Neural progenitor cell (in vitro differentiated cells): Measurements from ENCODE around the gene CD8B. TPM values are rescaled to one million over a fixed set of nuclear protein-coding genes. Genes with fewer than 3 reads are reported as not detected.

Experiments
- DNase-seq: peaks from one replicate; pipeline ENCODE4 v3.0.0-alpha.2; 2016; ENCODE audit warnings: low spot score
- H2AFZ ChIP-seq: fragments of 200-600 bp; sonication (generic); replicated peaks from 2 replicates; pipeline ENCODE4 v1.6.1; 2016; ENCODE audit warnings: antibody characterized with exemption
- H3F3A ChIP-seq: fragments of 200-600 bp; sonication (generic); 2 replicates; pipeline ENCODE4 v1.6.1; 2016; ENCODE audit warnings: antibody characterized with exemption, low read depth
- H3K27ac ChIP-seq: fragments of 200-600 bp; sonication (generic); 2 replicates; pipeline ENCODE4 v1.5.1; 2016; ENCODE audit warnings: mild to moderate bottlenecking
- H3K27me3 ChIP-seq: fragments of 200-600 bp; sonication (generic); 2 replicates; pipeline ENCODE4 v1.6.1; 2016; ENCODE audit warnings: mild to moderate bottlenecking, moderate library complexity
- H3K36me3 ChIP-seq: fragments of 200-600 bp; sonication (generic); 2 replicates; pipeline ENCODE4 v1.5.1; 2016
- H3K4me1 ChIP-seq: fragments of 200-600 bp; sonication (generic); 2 replicates; pipeline ENCODE4 v1.6.1; 2016; ENCODE audit warnings: mixed run types
- H3K4me2 ChIP-seq: fragments of 200-600 bp; sonication (generic); 2 replicates; pipeline ENCODE4 v1.6.1; 2016
- H3K4me3 ChIP-seq: fragments of 200-600 bp; sonication (generic); 2 replicates; pipeline ENCODE4 v1.5.1; 2016
- H3K79me2 ChIP-seq: fragments of 200-600 bp; sonication (generic); 2 replicates; pipeline ENCODE4 v1.6.1; 2016; ENCODE audit warnings: low read depth
- H3K9ac ChIP-seq: fragments of 200-600 bp; sonication (generic); 2 replicates; pipeline ENCODE4 v1.6.1; 2016
- H3K9me3 ChIP-seq: fragments of 200-600 bp; sonication (generic); 2 replicates; pipeline ENCODE4 v1.5.1; 2016; ENCODE audit warnings: low read depth
- H4K20me1 ChIP-seq: fragments of 200-600 bp; sonication (generic); 2 replicates; pipeline ENCODE4 v1.6.1; 2016; ENCODE audit warnings: low read depth
- H3K27ac Mint-ChIP-seq: 3 replicates; pipeline ENCODE4 v1.8.0; 2021; ENCODE audit warnings: mixed read lengths
- H3K27me3 Mint-ChIP-seq: 2 replicates; pipeline ENCODE4 v1.8.0; 2022; ENCODE audit warnings: low read depth, mild to moderate bottlenecking, inconsistent platforms, moderate library complexity, mixed read lengths; ENCODE audit not compliant: insufficient read depth
- H3K36me3 Mint-ChIP-seq: 3 replicates; pipeline ENCODE4 v1.8.0; 2021; ENCODE audit warnings: mixed read lengths
- H3K4me1 Mint-ChIP-seq: 3 replicates; pipeline ENCODE4 v1.8.0; 2021; ENCODE audit warnings: mixed read lengths
- H3K4me3 Mint-ChIP-seq: 3 replicates; pipeline ENCODE4 v1.8.0; 2021; ENCODE audit warnings: mild to moderate bottlenecking, moderate library complexity, mixed read lengths
- H3K9me3 Mint-ChIP-seq: 3 replicates; pipeline ENCODE4 v1.8.0; 2020; ENCODE audit warnings: mixed read lengths
- EZH2 ChIP-seq: fragments of 200-600 bp; sonication (generic); IDR thresholded peaks from 2 replicates; pipeline ENCODE4 v1.6.1; 2017; ENCODE audit warnings: antibody characterized with exemption, mild to moderate bottlenecking, moderate library complexity
- EZH2phosphoT487 ChIP-seq: fragments of 200-600 bp; sonication (generic); IDR thresholded peaks from 2 replicates; pipeline ENCODE4 v1.6.1; 2017; ENCODE audit warnings: antibody characterized with exemption
- total RNA-seq: library from RNA; depleted of rRNA; stranded (reverse); fragments of >200 nt; gene quantifications from 2 replicates; pipeline ENCODE4 v1.2.3, GENCODE V29; 2015; ENCODE audit warnings: low replicate concordance
- TF ChIP-seq, protein P1 (sequence below): fragments of 200-600 bp; sonication (generic); IDR thresholded peaks from 2 replicates; pipeline ENCODE4 v1.5.1; 2017; ENCODE audit warnings: antibody characterized with exemption, mild to moderate bottlenecking

The CD8B gene
- total RNA-seq, 1 donor from 2014 or later: not detected

DNA sequence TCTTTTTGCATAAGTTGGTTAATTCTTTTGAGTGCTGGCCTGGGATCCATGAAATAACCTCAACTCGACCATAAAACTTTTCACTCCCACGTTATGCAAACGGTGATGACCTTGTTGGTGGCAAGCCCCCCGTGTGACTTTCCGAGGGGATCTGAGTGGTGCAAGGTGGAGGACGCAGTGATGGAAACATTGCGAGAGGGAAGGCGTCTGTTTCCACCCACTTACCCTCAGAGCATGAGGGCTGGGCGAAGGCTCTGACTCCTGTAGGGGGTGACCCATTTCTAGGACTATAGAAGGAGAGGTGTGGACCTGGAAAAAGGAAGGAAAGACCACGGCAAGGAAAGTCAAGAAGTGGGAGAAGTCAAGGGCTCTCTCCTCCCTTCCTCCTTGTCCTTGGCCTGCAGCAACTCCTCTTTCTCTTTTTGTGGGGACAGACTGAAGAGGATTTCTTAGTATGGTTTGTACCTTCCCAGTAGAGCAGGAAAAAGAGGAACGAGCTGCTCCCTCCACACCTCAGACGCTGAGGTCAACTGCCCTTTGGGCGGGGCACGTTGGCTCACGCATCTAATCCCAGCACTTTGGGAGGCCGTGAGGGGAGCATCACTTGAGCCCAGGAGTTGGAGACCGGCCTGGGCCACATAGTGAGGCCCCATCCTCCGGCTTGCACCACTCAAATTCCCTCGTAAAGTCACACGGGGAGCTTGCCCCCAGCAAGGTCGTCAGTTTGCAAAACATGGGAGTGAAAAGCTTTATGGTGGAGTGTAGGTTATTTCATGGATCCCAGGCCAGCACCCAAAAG, 55.4 kb downstream of the CD8B start:
- H3F3A ChIP-seq: peaks cover 5% of the 10 kb centered on the region
- H2AFZ ChIP-seq: no peak overlapping the region
- peaks cover 6% of the 10 kb centered on the region for H3K4me1 Mint-ChIP-seq
- H3K9me3 Mint-ChIP-seq: no peaks in the 10 kb centered on the region
- TF ChIP-seq, protein P1, sequence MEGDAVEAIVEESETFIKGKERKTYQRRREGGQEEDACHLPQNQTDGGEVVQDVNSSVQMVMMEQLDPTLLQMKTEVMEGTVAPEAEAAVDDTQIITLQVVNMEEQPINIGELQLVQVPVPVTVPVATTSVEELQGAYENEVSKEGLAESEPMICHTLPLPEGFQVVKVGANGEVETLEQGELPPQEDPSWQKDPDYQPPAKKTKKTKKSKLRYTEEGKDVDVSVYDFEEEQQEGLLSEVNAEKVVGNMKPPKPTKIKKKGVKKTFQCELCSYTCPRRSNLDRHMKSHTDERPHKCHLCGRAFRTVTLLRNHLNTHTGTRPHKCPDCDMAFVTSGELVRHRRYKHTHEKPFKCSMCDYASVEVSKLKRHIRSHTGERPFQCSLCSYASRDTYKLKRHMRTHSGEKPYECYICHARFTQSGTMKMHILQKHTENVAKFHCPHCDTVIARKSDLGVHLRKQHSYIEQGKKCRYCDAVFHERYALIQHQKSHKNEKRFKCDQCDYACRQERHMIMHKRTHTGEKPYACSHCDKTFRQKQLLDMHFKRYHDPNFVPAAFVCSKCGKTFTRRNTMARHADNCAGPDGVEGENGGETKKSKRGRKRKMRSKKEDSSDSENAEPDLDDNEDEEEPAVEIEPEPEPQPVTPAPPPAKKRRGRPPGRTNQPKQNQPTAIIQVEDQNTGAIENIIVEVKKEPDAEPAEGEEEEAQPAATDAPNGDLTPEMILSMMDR: no peak
- TF ChIP-seq EZH2phosphoT487: no peak
- TF ChIP-seq EZH2: no peak
- no peak overlapping the region for H3K4me2 ChIP-seq
- H3K4me3 Mint-ChIP-seq: peak overlapping the region; percentile 69
- H3K27ac ChIP-seq: no peak overlapping the region
- H3K79me2 ChIP-seq: no peaks in the 10 kb centered on the region
- H3K9ac ChIP-seq: no peak overlapping the region
- H3K36me3 ChIP-seq: no peaks in the 10 kb centered on the region
- H3K4me3 ChIP-seq: no peak overlapping the region
- H3K9me3 ChIP-seq: no peaks in the 10 kb centered on the region
- no peaks in the 10 kb centered on the region for H4K20me1 ChIP-seq
- peaks cover 10% of the 10 kb centered on the region for H3K27me3 Mint-ChIP-seq
- DNase-seq: no peak
- H3K36me3 Mint-ChIP-seq: no peaks in the 10 kb centered on the region
- H3K27ac Mint-ChIP-seq: no peak overlapping the region
- peaks cover 43% of the 10 kb centered on the region for H3K27me3 ChIP-seq
- H3K4me1 ChIP-seq: no peaks in the 10 kb centered on the region

DNA sequence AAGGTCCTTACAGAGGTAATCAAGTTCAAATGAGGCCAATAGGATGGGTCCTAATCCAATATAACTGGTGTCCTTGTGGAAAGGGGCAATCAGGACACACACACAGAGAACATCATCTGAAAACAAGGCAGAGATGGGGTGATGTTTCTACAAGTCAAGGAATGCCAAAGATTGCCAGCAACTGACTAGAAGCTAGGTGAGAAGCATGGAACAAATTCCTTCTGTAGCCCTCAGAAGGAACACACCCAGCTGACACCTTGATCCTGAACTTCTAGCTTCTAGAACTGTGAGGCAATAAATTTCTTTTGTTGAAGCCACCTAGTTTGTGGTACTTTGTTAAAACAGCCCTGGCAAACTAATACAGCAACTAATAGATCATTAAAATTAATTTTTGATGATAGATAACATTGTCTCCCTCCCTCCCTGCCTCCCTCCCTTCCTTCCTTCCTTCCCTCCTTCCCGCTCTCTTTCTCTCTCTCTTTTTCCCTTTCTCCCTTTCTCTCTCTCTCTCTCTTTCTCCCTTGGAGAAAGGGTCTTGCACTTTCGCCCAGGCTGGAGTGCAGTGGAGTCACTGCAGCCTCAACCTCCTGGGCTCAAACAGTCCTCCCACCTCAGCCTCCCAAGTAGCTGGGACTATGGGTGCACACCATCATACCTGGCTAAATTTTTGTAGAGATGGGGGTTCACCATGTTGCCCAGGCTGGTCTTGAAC, 60.7 kb downstream of the CD8B start:
- no peak overlapping the region for H3K27ac ChIP-seq
- Mint-ChIP-seq H3K4me1 (no peaks in the 10 kb centered on the region), H3K9me3 (peaks cover 15% of the 10 kb centered on the region), H3K27ac (no peak overlapping the region), H3K27me3 (peaks cover 3% of the 10 kb centered on the region), H3K36me3 (no peaks in the 10 kb centered on the region), H3K4me3 (no peak overlapping the region)
- no peaks in the 10 kb centered on the region for H3F3A ChIP-seq
- H3K4me2 ChIP-seq: no peak overlapping the region
- H4K20me1 ChIP-seq: no peaks in the 10 kb centered on the region
- no peak overlapping the region for H3K4me3 ChIP-seq
- H3K9me3 ChIP-seq: no peaks in the 10 kb centered on the region
- no peak overlapping the region for H2AFZ ChIP-seq
- no peaks in the 10 kb centered on the region for H3K4me1 ChIP-seq
- DNase-seq: no peak
- H3K27me3 ChIP-seq: peaks cover 13% of the 10 kb centered on the region
- H3K9ac ChIP-seq: no peak overlapping the region
- TF ChIP-seq EZH2 (no peak), EZH2phosphoT487 (no peak)
- TF ChIP-seq, protein P1: no peak
- H3K79me2 ChIP-seq: no peaks in the 10 kb centered on the region
- H3K36me3 ChIP-seq: no peaks in the 10 kb centered on the region

DNA sequence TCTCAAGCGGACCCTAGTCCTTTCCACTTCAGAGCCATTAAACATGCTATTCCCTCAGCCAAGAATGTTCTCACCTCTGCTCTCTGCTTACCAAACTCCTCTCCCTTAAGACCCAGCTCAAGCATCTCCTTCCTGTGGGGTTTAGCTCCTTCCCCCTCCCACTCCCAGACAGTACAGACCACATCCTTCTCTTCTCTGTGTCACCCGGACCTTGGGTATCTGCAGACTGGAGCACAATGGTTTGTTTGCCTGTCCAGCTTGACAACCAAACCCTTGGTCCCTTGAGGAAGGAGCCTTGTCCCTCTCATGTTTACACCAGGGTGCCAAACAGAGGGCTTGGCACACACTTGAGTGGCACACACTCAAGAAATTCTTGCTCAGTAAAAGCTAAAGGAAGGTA, 66.8 kb downstream of the CD8B start:
- no peak overlapping the region for H3K4me2 ChIP-seq
- H3K36me3 Mint-ChIP-seq: no peaks in the 10 kb centered on the region
- no peak for TF ChIP-seq EZH2phosphoT487
- TF ChIP-seq, protein P1: no peak
- no peak for TF ChIP-seq EZH2
- H3K4me1 ChIP-seq: no peaks in the 10 kb centered on the region
- no peak overlapping the region for H2AFZ ChIP-seq
- no peaks in the 10 kb centered on the region for H3K9me3 ChIP-seq
- no peak overlapping the region for H3K4me3 ChIP-seq
- no peak for DNase-seq
- no peak overlapping the region for H3K27ac Mint-ChIP-seq
- peaks cover 3% of the 10 kb centered on the region for H4K20me1 ChIP-seq
- H3K79me2 ChIP-seq: no peaks in the 10 kb centered on the region
- peaks cover 12% of the 10 kb centered on the region for H3K4me1 Mint-ChIP-seq
- peaks cover 35% of the 10 kb centered on the region for H3K27me3 Mint-ChIP-seq
- H3K27ac ChIP-seq: no peak overlapping the region
- H3K4me3 Mint-ChIP-seq: no peak overlapping the region
- H3K27me3 ChIP-seq: peaks cover 57% of the 10 kb centered on the region
- no peak overlapping the region for H3K9ac ChIP-seq
- no peaks in the 10 kb centered on the region for H3F3A ChIP-seq
- H3K36me3 ChIP-seq: no peaks in the 10 kb centered on the region
- peaks cover 26% of the 10 kb centered on the region for H3K9me3 Mint-ChIP-seq
